ENCODE measurements around the gene SMG6. TPM values are rescaled to one million over a fixed set of nuclear protein-coding genes. Genes with fewer than 3 reads are reported as not detected.
A peak's percentile ranks its signal among the peaks of the same experiment; 100 is the strongest.

Gene SMG6
- total RNA-seq, 1 donor from 2014 or later, result 28.8 TPM

DNA sequence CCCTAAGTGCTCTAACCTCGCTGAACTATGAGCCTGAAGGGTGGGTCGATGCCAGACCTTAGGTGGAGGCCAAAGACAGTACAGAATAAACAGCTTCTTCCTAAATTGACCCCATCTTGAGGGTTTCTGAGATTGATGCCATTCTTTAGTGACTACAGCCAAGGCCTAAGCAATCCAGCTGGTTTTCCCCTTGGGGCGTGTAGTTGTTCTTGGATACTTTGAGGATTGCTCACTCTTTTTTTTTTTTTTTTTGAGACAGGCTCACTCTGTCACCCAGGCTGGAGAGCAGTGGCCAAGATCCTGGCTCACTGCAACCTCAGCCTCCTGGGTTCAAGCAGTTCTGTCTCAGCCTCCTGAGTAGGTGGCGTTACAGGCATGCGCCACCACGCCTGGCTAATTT, 259.8 kb downstream of the SMG6 start:
- TF ChIP-seq, protein P1, sequence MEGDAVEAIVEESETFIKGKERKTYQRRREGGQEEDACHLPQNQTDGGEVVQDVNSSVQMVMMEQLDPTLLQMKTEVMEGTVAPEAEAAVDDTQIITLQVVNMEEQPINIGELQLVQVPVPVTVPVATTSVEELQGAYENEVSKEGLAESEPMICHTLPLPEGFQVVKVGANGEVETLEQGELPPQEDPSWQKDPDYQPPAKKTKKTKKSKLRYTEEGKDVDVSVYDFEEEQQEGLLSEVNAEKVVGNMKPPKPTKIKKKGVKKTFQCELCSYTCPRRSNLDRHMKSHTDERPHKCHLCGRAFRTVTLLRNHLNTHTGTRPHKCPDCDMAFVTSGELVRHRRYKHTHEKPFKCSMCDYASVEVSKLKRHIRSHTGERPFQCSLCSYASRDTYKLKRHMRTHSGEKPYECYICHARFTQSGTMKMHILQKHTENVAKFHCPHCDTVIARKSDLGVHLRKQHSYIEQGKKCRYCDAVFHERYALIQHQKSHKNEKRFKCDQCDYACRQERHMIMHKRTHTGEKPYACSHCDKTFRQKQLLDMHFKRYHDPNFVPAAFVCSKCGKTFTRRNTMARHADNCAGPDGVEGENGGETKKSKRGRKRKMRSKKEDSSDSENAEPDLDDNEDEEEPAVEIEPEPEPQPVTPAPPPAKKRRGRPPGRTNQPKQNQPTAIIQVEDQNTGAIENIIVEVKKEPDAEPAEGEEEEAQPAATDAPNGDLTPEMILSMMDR (IDR thresholded peaks at IDR 0.05), result no peak
- Histone ChIP-seq H3K27ac (no peak overlapping the region), H3K36me3 (peaks cover 26% of the 10 kb centered on the region), H3K27me3 (no peaks in the 10 kb centered on the region), H3K4me1 (peaks cover 15% of the 10 kb centered on the region), H3K4me3 (no peak overlapping the region), H3K9me3 (no peaks in the 10 kb centered on the region)
- ATAC-seq (no peak), DNase-seq (no peak)
- intact Hi-C loops (cut with DNase I), result no loop called here

DNA sequence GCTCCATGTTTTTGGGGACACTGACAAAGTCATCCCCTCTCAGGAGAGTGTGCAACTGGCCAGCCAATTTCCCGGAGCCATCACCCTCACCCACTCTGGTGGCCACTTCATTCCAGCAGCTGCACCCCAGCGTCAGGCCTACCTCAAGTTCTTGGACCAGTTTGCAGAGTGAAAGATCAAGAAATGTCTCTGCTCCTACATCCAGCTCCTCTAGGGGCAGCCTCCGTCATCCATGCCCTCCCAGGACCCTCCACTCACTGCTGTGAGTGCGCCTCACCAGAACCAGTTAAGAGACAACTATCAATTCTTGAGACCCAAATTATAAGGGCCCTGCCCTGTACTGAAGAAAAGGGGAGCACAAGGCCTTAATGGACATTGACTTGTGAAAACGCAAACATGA, 260.7 kb downstream of the SMG6 start:
- Histone ChIP-seq H3K9me3 (no peaks in the 10 kb centered on the region), H3K4me3 (peak overlapping the region; percentile 80), H3K27me3 (no peaks in the 10 kb centered on the region), H3K27ac (peak overlapping the region; percentile 94), H3K36me3 (peaks cover 34% of the 10 kb centered on the region), H3K4me1 (peaks cover 13% of the 10 kb centered on the region)
- intact Hi-C loops (cut with DNase I), result no loop called here
- TF ChIP-seq, protein P1 (IDR thresholded peaks at IDR 0.05), result no peak
- no peak for ATAC-seq
- DNase-seq, result no peak

DNA sequence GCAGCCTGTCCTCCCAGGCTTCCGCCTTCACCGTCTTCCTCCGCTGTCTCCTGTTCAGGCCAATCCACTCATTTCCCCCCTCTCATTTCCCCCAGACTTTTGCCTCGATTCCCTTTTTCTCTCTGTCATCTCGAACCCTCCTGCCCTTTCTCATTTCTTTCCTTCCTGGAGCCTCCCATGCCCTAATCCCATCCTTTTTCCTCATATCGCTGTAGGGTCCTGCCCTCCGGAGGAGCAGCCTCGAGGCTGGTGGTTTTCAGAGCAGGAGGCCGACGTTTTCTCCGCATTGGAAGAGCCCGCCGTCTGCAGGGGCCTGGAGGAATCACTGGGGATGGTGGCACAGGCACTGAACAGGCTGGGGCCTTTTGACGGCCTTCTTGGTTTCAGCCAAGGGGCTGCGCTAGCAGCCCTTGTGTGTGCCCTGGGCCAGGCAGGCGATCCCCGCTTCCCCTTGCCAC, 261.2 kb downstream of the SMG6 start:
- H3K4me1 ChIP-seq, result peaks cover 13% of the 10 kb centered on the region
- peak overlapping the region; percentile 80 for H3K4me3 ChIP-seq
- no peaks in the 10 kb centered on the region for H3K9me3 ChIP-seq
- H3K27ac ChIP-seq, result peak overlapping the region; percentile 94
- no peaks in the 10 kb centered on the region for H3K27me3 ChIP-seq
- DNase-seq (no peak), ATAC-seq (no peak)
- TF ChIP-seq, protein P1 (IDR thresholded peaks at IDR 0.05), result no peak
- intact Hi-C loops (cut with DNase I), result no loop called here
- H3K36me3 ChIP-seq, result peaks cover 39% of the 10 kb centered on the region

DNA sequence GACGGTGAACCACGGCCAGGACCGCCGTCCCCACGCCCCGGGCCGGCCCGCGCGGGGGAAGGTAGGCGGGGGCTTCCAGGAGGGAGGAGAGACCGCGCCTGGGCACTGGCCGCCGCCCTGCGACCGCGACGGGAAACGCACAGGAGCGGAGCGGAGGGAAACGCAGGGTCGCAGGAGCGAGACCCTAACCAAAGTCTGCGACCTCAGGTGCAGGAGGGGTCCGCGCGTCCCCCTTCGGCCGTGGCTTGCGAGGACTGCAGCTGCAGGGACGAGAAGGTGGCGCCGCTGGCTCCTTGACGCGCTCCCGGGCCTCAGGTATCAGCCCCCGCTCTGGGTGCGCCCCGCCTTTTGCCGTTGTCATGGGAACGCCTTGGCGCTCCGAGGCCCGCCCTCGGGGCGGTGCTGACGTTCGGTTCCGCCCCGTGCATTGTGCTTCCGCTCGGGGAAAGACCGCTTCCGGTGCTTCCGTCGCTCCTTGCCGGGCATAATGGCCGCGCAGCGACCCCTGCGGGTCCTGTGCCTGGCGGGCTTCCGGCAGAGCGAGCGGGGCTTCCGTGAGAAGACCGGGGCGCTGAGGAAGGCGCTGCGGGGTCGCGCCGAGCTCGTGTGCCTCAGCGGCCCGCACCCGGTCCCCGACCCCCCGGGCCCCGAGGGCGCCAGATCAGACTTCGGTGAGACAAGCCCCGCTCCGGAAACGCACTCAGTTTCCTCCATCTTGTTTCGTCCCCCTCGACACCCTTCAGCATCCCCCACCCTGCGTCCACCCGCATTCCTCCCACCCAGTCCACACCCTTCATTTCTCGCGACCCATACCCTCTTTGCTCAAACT, 261.8 kb downstream of the SMG6 start, which contains the start of gene OVCA2:
OVCA2 (plus strand) TSS at position 462 of the 829 bp plus-strand sequence; CDS start at position 488, 26 bp downstream.
- ATAC-seq (peak; percentile 97), DNase-seq (peak; percentile 97)
- TF ChIP-seq, protein P1 (IDR thresholded peaks at IDR 0.05), result peak; percentile 51
- H3K4me3 ChIP-seq, result peak within 1 kb of the TSS; percentile 80
- peaks cover 45% of the 10 kb centered on the region for H3K36me3 ChIP-seq
- H3K9me3 ChIP-seq, result no peaks in the 10 kb centered on the region
- intact Hi-C loops (cut with DNase I), result no loop called here
- peaks cover 13% of the 10 kb centered on the region for H3K4me1 ChIP-seq
- peak within 1 kb of the TSS; percentile 94 for H3K27ac ChIP-seq
- no peaks in the 10 kb centered on the region for H3K27me3 ChIP-seq

DNA sequence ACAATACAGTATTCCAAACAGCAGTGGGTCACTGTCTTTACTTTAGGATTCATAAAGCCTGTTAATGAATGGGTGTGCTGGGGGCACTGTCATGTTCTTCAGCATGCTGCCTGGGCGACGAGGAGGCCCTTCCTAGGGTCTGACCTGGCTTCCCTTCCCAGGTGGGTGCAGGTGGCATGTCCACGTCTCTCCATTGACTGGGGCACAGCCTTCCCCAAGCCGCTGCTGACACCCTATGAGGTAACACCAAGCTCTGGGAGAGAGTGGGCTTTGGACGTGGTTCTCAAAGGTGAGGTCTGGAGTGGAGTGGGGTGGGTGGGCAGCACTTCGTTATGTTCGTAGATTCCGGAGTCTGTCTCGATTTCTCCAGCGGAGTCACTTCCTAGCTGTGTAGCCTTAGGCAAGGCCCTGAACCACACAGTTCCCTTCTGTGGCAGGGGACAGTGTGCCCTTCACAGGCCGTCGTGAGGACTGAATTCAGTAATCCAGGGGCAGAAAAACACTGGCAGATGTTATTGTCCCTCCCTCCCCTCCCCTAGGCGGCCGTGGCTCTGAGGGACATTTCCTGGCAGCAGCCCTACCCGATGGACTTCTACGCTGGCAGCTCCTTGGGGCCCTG, 262.5 kb downstream of the SMG6 start:
- intact Hi-C loops (cut with DNase I), result no loop called here

More for the DNA sequence above, 262.5 kb downstream of the SMG6 start:
- no peaks in the 10 kb centered on the region for H3K27me3 ChIP-seq
- TF ChIP-seq, protein P1 (IDR thresholded peaks at IDR 0.05), result no peak
- no peak for ATAC-seq
- H3K9me3 ChIP-seq, result no peaks in the 10 kb centered on the region
- H3K36me3 ChIP-seq, result peaks cover 52% of the 10 kb centered on the region
- peak overlapping the region; percentile 94 for H3K27ac ChIP-seq
- DNase-seq, result no peak
- peaks cover 13% of the 10 kb centered on the region for H3K4me1 ChIP-seq
- peak overlapping the region; percentile 80 for H3K4me3 ChIP-seq
